Breast epithelium (tissue), 3 donors: ENCODE measurements around the gene DCAKD.

ENCODE experiments used
- CTCF ChIP-seq, 3 donors: fragments of 450-650 bp; IDR thresholded peaks; one replicate each; pipeline ENCODE4 v1.5.1; 2016 to 2017; ENCODE audit warnings: antibody characterized with exemption in 3 of 3, mild to moderate bottlenecking in 3 of 3, moderate library complexity in 3 of 3
- POLR2AphosphoS5 ChIP-seq, 3 donors: sonication (generic); formaldehyde crosslinking; IDR thresholded peaks; one replicate each; pipeline ENCODE4 v1.6.1; 2017; ENCODE audit warnings: antibody characterized with exemption in 3 of 3

- no peak for TF ChIP-seq POLR2AphosphoS5 (IDR thresholded peaks at IDR 0.05)
- TF ChIP-seq CTCF (IDR thresholded peaks at IDR 0.05): no peak
These were observed 67.9 kb downstream of the DCAKD start for GRCh38 chr17:44983563-44983962.
